NCI-H69 (cell line): ENCODE data around the gene WDR35.

Experiments
- DNase-seq: peaks from one replicate; lab custom pipeline; 2025; lab: John Stamatoyannopoulos, UW

Gene WDR35

DNA sequence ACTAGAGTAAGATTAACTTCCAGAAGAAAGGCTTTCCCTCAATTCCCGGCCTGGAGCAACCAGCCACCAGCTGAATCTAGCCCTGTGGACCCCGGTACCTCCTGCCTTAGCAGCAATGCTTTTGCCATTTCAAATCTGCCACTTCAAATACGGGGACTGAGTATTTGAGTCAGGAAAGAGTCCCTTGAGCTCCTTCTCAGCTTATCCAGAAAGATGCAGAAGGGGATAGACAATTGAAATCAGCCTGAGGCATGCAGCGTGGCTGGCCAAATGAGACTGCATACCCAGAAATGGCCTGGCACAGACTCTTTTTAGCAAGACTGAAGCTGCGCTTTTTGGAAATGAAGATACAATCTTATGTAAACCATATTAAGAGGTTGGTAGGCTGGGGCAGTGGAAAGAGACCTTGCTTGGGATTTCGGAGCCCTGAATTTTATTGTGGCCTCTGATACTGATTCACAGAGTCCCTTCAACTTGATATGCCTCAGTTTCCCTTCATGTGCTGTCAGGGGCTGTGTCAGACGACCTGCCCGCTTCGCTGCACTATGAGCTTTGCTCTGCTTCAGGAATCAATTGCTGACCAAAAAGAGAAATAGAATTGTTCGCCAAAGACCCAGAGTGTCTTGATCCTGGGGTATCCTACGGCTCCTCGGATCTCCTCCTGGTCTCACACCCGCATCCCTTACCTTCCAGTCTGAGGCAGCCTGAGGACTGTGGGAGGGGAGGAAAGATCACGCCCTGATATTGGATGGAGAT lies 21.5 kb upstream of the WDR35 start:
- no peak for DNase-seq

- peak; percentile 1 for DNase-seq
Observed at GRCh38 chr2:20008703-20009102, 18.8 kb upstream of the WDR35 start.

- DNase-seq: no peak
Observed at GRCh38 chr2:20005891-20006470, 16.1 kb upstream of the WDR35 start.

GRCh38 chr2:20005067-20005627 lies 15.2 kb upstream of the WDR35 start:
- DNase-seq: no peak

GRCh38 chr2:20001361-20001863 lies 11.5 kb upstream of the WDR35 start:
- DNase-seq: no peak

DNA sequence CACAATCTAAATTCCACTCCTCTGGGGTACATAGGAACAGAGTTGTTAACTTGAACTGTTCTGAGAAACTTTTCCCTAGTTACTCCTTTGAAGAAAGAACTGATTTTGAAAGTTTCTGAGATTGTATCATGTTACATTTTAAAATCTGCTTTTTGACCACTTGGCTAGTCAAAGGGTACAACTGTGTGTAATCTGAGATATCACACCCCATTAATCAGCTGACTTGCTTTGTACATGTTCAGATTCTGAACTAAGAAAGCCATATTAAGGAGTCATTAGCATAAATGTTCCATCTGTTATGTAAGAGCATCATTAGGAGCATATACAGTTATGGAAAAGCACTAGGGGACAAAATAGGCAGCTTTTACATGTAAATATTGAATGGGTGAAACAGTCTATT lies 3.8 kb upstream of the WDR35 start:
- no peak for DNase-seq

GRCh38 chr2:19991895-19992294 lies 2.0 kb upstream of the WDR35 start:
- no peak for DNase-seq

GRCh38 chr2:19990416-19990728 lies 467 bp upstream of the WDR35 start:
- no peak for DNase-seq

- DNase-seq: no peak
Observed at GRCh38 chr2:19989342-19989666, 601 bp downstream of the WDR35 start.

GRCh38 chr2:19988600-19988999 lies 1.3 kb downstream of the WDR35 start:
- DNase-seq: no peak

DNA sequence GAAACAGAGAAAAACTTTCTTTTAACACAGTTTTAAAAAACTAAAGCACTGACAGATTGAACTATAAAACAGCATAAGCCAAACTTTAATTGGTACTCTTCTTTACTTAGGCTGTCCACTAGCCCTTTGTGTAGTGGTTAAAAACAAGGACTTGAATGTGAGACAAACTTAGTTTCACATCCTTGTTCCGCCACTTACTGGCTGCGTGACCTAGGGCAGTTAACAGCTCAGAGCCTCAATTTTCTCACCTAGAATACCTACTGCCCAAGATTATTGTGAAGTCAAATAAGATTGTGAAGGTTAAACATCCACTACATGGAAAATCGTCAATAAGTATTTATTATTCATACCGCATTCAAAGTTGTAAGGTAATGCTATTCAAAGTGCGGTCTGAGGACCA lies 2.0 kb downstream of the WDR35 start:
- DNase-seq: no peak

GRCh38 chr2:19982268-19982667 lies 7.6 kb downstream of the WDR35 start:
- DNase-seq: no peak

DNA sequence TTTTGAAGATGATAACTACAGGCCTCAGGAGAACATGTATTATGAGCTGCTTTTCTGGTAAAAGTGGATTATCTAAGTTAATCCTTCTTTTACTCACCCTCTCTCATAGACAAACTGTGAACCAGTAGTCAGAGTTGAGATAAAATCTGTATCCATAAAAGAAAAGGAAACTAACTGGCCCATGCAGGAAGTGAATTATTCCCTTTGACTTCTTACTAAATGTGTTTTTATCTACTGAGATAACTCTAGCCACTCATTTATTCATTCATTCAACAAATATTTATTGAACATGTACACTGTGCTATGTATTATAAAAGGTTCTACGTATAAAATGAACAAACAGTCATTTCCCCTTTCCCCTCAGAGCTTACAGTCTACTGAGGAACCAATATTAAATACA lies 10.0 kb downstream of the WDR35 start:
- no peak for DNase-seq

DNA sequence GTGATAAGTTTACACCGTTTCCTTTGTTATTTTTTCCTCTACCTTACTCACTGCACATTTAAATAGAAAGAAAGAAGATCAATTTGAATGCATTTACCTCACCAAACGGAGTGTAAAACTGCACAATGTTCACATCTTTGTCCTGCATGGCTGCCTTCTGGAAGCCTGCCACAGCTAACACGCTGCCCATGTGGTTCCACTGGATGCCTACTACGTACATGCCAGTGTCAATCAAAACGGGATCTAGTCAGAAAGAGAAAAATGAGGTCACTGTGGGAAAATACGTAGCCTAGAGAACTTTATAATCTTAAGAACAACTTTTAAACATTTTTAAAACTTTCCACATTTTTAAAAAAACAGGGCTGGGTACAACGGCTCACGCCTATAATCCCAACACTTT lies 16.4 kb downstream of the WDR35 start:
- no peak for DNase-seq

DNA sequence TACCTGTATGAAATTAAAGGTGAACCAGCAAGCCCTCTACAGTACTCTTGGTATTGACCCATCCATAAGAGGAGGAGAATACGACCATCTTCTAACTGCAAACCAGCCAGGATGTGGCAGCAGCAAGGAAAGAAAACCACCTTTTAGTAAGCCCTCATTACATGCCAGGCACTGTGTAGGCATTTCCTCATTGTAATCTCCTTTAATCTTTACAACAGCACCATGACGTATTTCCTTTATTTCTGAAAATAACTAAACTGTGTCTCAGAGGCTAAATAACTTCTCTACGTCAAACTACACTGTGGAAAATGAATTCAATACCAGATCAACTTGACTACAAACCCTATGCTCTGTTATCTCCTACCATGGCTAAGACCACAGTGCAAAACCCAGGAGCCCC lies 18.2 kb downstream of the WDR35 start:
- no peak for DNase-seq

DNA sequence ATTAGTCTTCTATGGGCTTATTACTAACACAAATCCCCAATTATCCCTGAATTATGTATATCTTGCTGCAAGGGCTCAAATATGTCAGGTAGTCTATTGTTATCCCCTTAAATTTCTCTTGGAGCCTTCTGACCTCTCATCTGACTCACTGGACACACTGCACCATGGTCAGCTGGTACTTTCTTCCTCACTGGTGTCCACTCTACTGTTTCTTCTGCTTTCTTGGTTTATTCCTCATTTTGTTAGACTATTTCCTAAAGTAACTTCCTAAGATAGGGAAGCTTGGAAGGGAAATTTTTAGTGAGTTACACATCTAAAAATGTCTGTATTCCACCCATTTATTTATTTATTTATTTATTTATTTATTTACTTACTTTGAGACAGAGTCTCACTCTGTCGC lies 26.5 kb downstream of the WDR35 start:
- no peak for DNase-seq

- peak; percentile 71 for DNase-seq
Observed at GRCh38 chr2:19955544-19956422, 34.1 kb downstream of the WDR35 start.

DNA sequence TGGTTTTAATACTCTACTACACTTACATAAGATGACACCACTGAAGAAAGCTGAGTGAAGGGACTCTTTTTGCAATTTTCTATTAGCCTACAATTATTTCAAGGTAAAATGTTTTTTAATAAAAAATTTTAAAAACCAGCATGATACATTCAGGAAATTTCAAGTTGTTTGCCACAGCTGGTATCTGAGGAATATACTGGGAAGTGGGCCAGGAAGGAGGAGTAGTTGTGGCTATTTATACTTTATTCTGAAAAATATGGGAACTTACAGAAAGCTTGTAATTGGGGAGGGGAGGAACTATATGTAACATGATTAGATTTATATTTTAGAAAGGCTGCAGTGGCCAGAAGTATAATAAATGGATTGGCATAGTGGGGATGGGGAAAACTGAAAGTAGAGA lies 40.8 kb downstream of the WDR35 start:
- DNase-seq: no peak

GRCh38 chr2:19947184-19947940 lies 42.5 kb downstream of the WDR35 start:
- no peak for DNase-seq

GRCh38 chr2:19944205-19944845 lies 45.6 kb downstream of the WDR35 start:
- DNase-seq: no peak

DNA sequence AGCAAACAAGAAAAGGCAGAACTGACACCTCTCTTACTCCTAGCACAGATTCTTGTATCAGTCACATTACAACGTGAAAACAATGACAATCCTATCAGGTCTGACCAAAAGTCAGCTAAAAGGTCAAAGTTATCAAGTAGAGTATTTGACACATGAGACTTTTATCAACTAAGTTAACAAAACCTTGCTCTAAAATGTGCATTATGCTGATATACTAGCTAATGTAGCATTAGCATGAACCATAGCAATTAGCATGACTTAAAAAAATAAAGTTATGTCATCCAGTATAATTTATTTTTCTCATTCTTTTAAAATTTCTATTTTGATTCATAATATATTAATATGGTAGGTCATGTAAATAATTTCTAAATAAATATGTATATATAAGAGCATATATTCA lies 46.7 kb downstream of the WDR35 start:
- DNase-seq: no peak

DNA sequence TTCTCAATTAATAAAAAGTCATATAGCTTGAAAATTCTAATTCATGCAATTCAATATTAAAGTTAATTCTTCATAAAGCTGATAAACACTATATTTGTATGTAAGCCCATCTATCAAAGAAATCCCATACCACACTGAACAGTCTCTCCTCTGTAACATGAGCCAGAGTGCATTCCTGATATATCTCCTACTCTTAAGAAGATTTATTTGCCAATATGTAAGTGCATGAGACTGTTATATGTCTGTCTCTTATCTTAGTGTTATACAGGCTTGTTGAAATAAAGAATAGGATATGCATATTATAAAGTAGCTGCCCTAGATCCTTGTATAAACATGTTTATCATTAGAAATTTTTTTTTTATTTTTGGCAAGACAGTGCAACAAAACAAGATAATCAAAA lies 47.7 kb downstream of the WDR35 start:
- no peak for DNase-seq
